Astrocyte of the spinal cord (primary cell): Measurements from ENCODE around the gene MMP27.
"Not testable (repeated sequence)": the region's sequence is repeated elsewhere in the genome, so short reads cannot be mapped to it uniquely, and the experiment has no call there.

Experiments
- DNase-seq: peaks from one replicate; pipeline ENCODE4 v3.0.0; 2011; ENCODE audit warnings: low read depth, low spot score
- H3K4me3 ChIP-seq: 2 replicates; pipeline ENCODE4 v1.5.1; 2011; ENCODE audit warnings: low read depth, mild to moderate bottlenecking, low read length, moderate library complexity
- CTCF ChIP-seq: IDR thresholded peaks from 2 replicates; pipeline ENCODE4 v1.5.1; 2012; ENCODE audit warnings: low read depth, mild to moderate bottlenecking, low read length, inconsistent platforms
- in situ Hi-C: cut with HindIII; loops from 2 replicates; pipeline ENCODE4 v1.10.0; 2017; ENCODE audit warnings: low sequenced_read_pairs

MMP27 gene

GRCh38 chr11:102733232-102733875, 27.8 kb upstream of the MMP27 start:
- DNase-seq, result peak; percentile 39
- peak; percentile 77 for TF ChIP-seq CTCF
- in situ Hi-C loops, result no loop called here

GRCh38 chr11:102730944-102731343, 25.4 kb upstream of the MMP27 start:
- DNase-seq, in situ Hi-C loops: not testable (repeated sequence)

More at GRCh38 chr11:102733232-102733875, 27.8 kb upstream of the MMP27 start:
- no peak overlapping the region for H3K4me3 ChIP-seq

GRCh38 chr11:102729849-102730815, 24.6 kb upstream of the MMP27 start:
- no peak overlapping the region for H3K4me3 ChIP-seq
- no peak for DNase-seq
- in situ Hi-C loops, result no loop called here
- TF ChIP-seq CTCF, result no peak

More at GRCh38 chr11:102730944-102731343, 25.4 kb upstream of the MMP27 start:
- H3K4me3 ChIP-seq, result not testable (repeated sequence)

- no peak for TF ChIP-seq CTCF
- in situ Hi-C loops, result no loop called here
- DNase-seq, result peak; percentile 58
- H3K4me3 ChIP-seq, result no peak overlapping the region
Observed at GRCh38 chr11:102727890-102728289, 22.3 kb upstream of the MMP27 start.

- in situ Hi-C loops, result no loop called here
- H3K4me3 ChIP-seq, result no peak within 1 kb of the TSS
- no peak for TF ChIP-seq CTCF
- peak; percentile 47 for DNase-seq
Observed at GRCh38 chr11:102724904-102725500, 19.4 kb upstream of the MMP27 start, which contains the start of gene MMP8. MMP8 (minus strand) TSS chr11:102724954; CDS start chr11:102724855, 99 bp downstream.

- no peak for DNase-seq
- H3K4me3 ChIP-seq, result no peak overlapping the region
- in situ Hi-C loops, result no loop called here
- TF ChIP-seq CTCF, result no peak
Observed at GRCh38 chr11:102722821-102723220, 17.3 kb upstream of the MMP27 start.
